Keratinocyte (primary cell): Measurements from ENCODE around the gene CCSAP. TPM values are rescaled to one million over a fixed set of nuclear protein-coding genes. Genes with fewer than 3 reads are reported as not detected.

Experiments used
- DNase-seq: peaks from one replicate; pipeline ENCODE4 v3.0.0-alpha.2; 2011; ENCODE audit warnings: low read depth, missing footprints, low spot score
- FAIRE-seq: peaks from 2 replicates; lab custom pipeline; 2011; peaks lifted over from hg19 to GRCh38; lab: Jason Lieb, UNC
- H2AFZ ChIP-seq: 2 replicates; pipeline ENCODE4 v1.6.0; 2012; ENCODE audit warnings: low read length, control low read depth, inconsistent platforms; ENCODE audit not compliant: control insufficient read depth
- H3K27ac ChIP-seq: 2 replicates; pipeline ENCODE4 v1.5.1; 2011; ENCODE audit warnings: low read length; ENCODE audit not compliant: control insufficient read depth, insufficient read depth
- H3K27me3 ChIP-seq: 3 replicates; pipeline ENCODE4 v1.6.0; 2011; ENCODE audit warnings: low read length; ENCODE audit not compliant: control insufficient read depth, insufficient read depth; ENCODE audit errors: extremely low read depth
- H3K36me3 ChIP-seq, 2 experiments: 2 replicates in 1 of 2; 3 replicates in 1 of 2; pipeline ENCODE4 v1.5.1; 2011; ENCODE audit warnings: low read length in 2 of 2, mild to moderate bottlenecking in 1 of 2; ENCODE audit not compliant: control insufficient read depth in 2 of 2, insufficient read depth in 2 of 2; ENCODE audit errors: extremely low read depth in 1 of 2
- H3K4me1 ChIP-seq: 3 replicates; pipeline ENCODE4 v1.5.1; 2011; ENCODE audit warnings: low read length; ENCODE audit not compliant: control insufficient read depth, insufficient read depth; ENCODE audit errors: extremely low read depth
- H3K4me2 ChIP-seq: 3 replicates; pipeline ENCODE4 v1.6.0; 2011; ENCODE audit warnings: low read depth, low read length; ENCODE audit not compliant: control insufficient read depth, insufficient read depth; ENCODE audit errors: extremely low read depth
- H3K4me3 ChIP-seq, 3 experiments: fragments of 200-600 bp in 1 of 3; sonication (generic) in 1 of 3; 2 replicates in 2 of 3; 3 replicates in 1 of 3; pipeline ENCODE4 v1.5.1; 2011 to 2016; ENCODE audit warnings: low read length in 3 of 3, mild to moderate bottlenecking in 3 of 3, control low read depth in 2 of 3, inconsistent platforms in 1 of 3, low read depth in 1 of 3, mixed read lengths in 1 of 3, mixed run types in 1 of 3, moderate library complexity in 1 of 3; ENCODE audit not compliant: control insufficient read depth in 2 of 3, insufficient read depth in 2 of 3; ENCODE audit errors: extremely low read depth in 1 of 3
- H3K79me2 ChIP-seq: 2 replicates; pipeline ENCODE4 v1.6.0; 2012; ENCODE audit warnings: low read length; ENCODE audit not compliant: control insufficient read depth, insufficient read depth
- H3K9ac ChIP-seq: 3 replicates; pipeline ENCODE4 v1.6.0; 2011; ENCODE audit warnings: low read length; ENCODE audit not compliant: control insufficient read depth, insufficient read depth; ENCODE audit errors: extremely low read depth
- H3K9me1 ChIP-seq: 3 replicates; pipeline ENCODE4 v1.6.0; 2011; ENCODE audit warnings: low read length; ENCODE audit not compliant: control insufficient read depth, insufficient read depth; ENCODE audit errors: extremely low read depth
- H3K9me3 ChIP-seq: 2 replicates; pipeline ENCODE4 v1.5.1; 2012; ENCODE audit warnings: low read depth, low read length; ENCODE audit not compliant: control insufficient read depth
- H4K20me1 ChIP-seq: 3 replicates; pipeline ENCODE4 v1.6.0; 2011; ENCODE audit warnings: low read length; ENCODE audit not compliant: control insufficient read depth, insufficient read depth; ENCODE audit errors: extremely low read depth
- CTCF ChIP-seq, 3 experiments: IDR thresholded peaks in 1 of 3; conservative IDR thresholded peaks in 1 of 3; optimal IDR thresholded peaks in 1 of 3; 2 replicates in 2 of 3; 3 replicates in 1 of 3; pipeline versions ENCODE3 to v1.5.1; 2011; ENCODE audit warnings: low read length in 3 of 3, mild to moderate bottlenecking in 3 of 3, moderate library complexity in 2 of 3, control low read depth in 1 of 3, inconsistent platforms in 1 of 3; ENCODE audit not compliant: insufficient read depth in 2 of 3; ENCODE audit errors: extremely low read depth in 1 of 3
- EZH2 ChIP-seq: IDR thresholded peaks from one replicate; pipeline ENCODE4 v1.6.1; 2012; ENCODE audit warnings: inconsistent platforms, mild to moderate bottlenecking, low read length, moderate library complexity
- dilution Hi-C: fragments of 300-500 bp; cut with MboI; formaldehyde crosslinking; loops from one replicate; pipeline ENCODE4 v1.7.0; 2020; ENCODE audit warnings: low sequenced_read_pairs; ENCODE audit not compliant: extremely low pct_ligation_motif_present
- polyA plus RNA-seq, 5 experiments: library from polyadenylated mRNA; depleted of rRNA in 3 of 5; stranded (reverse) in 3 of 5; stranded (forward) in 1 of 5; unstranded in 1 of 5; fragments of >200 nt; gene quantifications; 1 replicate in 1 of 5; 2 replicates in 3 of 5; 3 replicates in 1 of 5; pipeline versions ENCODE4 v1.2.1 to v1.2.3, GENCODE V29; 2011 to 2012; ENCODE audit warnings: missing spikeins in 2 of 5, low read depth in 1 of 5, low replicate concordance in 1 of 5

CCSAP gene
- polyA plus RNA-seq, 1 donor (not counting 4 experiments of a cell fraction or from before 2014, with no cell fraction given): 6.5 TPM

- Histone ChIP-seq H4K20me1 (no peaks in the 10 kb centered on the region), H3K27ac (no peak overlapping the region), H3K4me2 (no peak overlapping the region), H3K4me3 (no peak overlapping the region), H3K9me3 (peaks cover 3% of the 10 kb centered on the region), H2AFZ (no peak overlapping the region), H3K79me2 (no peaks in the 10 kb centered on the region), H3K9me1 (no peaks in the 10 kb centered on the region), H3K27me3 (no peaks in the 10 kb centered on the region), H3K36me3 (no peaks in the 10 kb centered on the region), H3K4me1 (no peaks in the 10 kb centered on the region), H3K9ac (no peak overlapping the region)
- FAIRE-seq: no peak
- dilution Hi-C loops: loop anchor here (10.0 kb wide), 1 partner anchor 95 kb away; no protein-coding TSS in a partner anchor
- no peak for DNase-seq
- TF ChIP-seq CTCF (optimal IDR thresholded peaks at IDR 0.05 in 1 of 3, IDR thresholded peaks at IDR 0.05 in 1 of 3, conservative IDR thresholded peaks at IDR 0.05 in 1 of 3; ENCODE audit: extremely low read depth in 1 of 3, insufficient read depth in 2 of 3, low read length in 3 of 3) (no peak), EZH2 (no peak)
Observed at GRCh38 chr1:229349463-229350385, 6.9 kb upstream of the CCSAP start.

GRCh38 chr1:229347528-229347927, 4.7 kb upstream of the CCSAP start:
- TF ChIP-seq EZH2 (no peak), CTCF (optimal IDR thresholded peaks at IDR 0.05 in 1 of 3, IDR thresholded peaks at IDR 0.05 in 1 of 3, conservative IDR thresholded peaks at IDR 0.05 in 1 of 3; ENCODE audit: extremely low read depth in 1 of 3, insufficient read depth in 2 of 3, low read length in 3 of 3) (no peak)
- no peaks in the 10 kb centered on the region for H3K36me3 ChIP-seq
- no peak overlapping the region for H3K27ac ChIP-seq
- no peaks in the 10 kb centered on the region for H3K9me1 ChIP-seq
- DNase-seq: no peak
- H3K9ac ChIP-seq: no peak overlapping the region
- dilution Hi-C loops: loop anchor here (10.0 kb wide), 1 partner anchor 97 kb away; no protein-coding TSS in a partner anchor
- no peaks in the 10 kb centered on the region for H4K20me1 ChIP-seq
- no peak for FAIRE-seq
- no peaks in the 10 kb centered on the region for H3K79me2 ChIP-seq
- H3K4me2 ChIP-seq: no peak overlapping the region
- H3K4me3 ChIP-seq: no peak overlapping the region
- peaks cover 3% of the 10 kb centered on the region for H3K27me3 ChIP-seq
- H3K9me3 ChIP-seq: no peaks in the 10 kb centered on the region
- H3K4me1 ChIP-seq: peaks cover 3% of the 10 kb centered on the region
- no peak overlapping the region for H2AFZ ChIP-seq
